Measurements from ENCODE around the gene WDR1.

The WDR1 gene

DNA sequence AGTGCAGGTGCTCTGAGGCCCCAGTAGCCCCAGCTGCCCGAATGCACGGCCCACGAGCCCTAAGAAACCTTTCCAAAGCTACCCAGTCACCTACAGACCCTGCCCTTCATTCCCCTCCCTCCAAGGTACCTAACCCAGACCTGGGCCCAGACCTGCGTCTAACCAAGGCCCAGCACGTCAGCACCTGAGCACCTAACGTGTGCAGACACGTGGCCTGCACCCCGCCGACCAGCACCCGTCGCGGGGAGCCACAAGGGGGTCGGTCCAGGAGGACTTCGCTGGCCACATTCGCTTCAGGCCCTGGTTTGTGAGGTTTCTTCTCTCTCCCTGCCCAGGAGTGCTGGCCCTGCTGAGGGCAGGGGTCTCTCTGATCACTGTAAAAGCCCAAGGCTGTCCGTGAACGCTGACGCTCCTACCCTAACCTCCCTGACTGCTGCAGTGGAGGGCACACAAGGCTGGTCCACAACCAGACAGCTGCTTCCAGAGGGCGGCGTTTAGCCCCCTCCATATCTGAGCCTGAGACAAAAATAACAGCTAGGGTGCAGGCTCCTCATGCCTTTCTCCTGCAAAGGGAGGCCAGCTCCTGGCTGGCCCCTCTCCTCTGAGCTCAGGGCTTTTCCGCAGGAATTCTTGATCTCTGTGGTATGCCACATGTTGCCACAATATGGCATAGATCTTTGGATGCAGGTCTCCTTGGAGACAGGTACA lies 31.8 kb downstream of the WDR1 start:
- DNase-seq (ENCODE audit: low read depth) = no peak

DNA sequence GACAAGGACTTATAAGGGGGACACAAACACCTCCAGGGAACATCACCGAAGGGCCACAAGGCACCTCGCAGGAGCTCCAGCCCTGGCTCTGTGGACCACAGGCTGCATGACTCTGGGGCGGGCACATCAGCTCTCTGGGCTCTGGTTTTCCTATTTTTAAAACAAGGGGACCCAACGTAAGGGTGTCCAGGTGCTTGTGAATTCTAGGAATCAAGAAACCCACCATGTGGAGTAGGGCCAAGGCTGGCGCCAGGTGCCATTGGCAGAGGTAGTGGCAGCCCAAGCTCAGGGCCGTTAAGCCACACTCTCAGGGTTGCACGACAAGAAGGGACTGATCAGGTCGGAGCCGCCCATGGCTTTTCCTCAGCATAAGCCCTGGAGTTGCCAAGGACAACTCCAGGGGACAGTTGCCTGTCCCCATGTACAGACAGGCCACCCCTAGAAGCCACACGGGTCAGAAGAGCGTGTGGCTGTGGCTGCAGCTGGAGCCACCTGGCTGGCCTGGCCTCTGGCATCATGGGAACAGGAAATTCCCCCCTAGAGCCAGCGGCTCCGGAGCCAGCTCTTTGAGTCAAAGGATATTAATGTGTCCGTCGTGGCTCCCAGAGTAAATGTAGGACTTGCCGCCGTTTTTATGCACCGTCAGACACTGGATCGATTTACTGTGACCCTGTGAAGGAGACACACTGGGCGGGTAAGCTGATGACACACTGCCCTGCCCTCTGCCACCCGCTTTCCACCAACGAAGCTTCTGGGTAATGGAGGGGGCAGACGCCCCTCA lies 32.5 kb downstream of the WDR1 start:
- TF ChIP-seq, protein P1, sequence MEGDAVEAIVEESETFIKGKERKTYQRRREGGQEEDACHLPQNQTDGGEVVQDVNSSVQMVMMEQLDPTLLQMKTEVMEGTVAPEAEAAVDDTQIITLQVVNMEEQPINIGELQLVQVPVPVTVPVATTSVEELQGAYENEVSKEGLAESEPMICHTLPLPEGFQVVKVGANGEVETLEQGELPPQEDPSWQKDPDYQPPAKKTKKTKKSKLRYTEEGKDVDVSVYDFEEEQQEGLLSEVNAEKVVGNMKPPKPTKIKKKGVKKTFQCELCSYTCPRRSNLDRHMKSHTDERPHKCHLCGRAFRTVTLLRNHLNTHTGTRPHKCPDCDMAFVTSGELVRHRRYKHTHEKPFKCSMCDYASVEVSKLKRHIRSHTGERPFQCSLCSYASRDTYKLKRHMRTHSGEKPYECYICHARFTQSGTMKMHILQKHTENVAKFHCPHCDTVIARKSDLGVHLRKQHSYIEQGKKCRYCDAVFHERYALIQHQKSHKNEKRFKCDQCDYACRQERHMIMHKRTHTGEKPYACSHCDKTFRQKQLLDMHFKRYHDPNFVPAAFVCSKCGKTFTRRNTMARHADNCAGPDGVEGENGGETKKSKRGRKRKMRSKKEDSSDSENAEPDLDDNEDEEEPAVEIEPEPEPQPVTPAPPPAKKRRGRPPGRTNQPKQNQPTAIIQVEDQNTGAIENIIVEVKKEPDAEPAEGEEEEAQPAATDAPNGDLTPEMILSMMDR (conservative IDR thresholded peaks at IDR 0.05; ENCODE audit: control insufficient read depth, insufficient read depth, low read depth, low read length) = no peak
- no peak for DNase-seq (ENCODE audit: low read depth)
- H3K4me3 ChIP-seq (ENCODE audit: control insufficient read depth, low read depth, low read length) = no peak overlapping the region

More for the DNA sequence above, 31.8 kb downstream of the WDR1 start:
- no peak overlapping the region for H3K4me3 ChIP-seq (ENCODE audit: control insufficient read depth, low read depth, low read length)
- TF ChIP-seq, protein P1 (conservative IDR thresholded peaks at IDR 0.05; ENCODE audit: control insufficient read depth, insufficient read depth, low read depth, low read length) = no peak

DNA sequence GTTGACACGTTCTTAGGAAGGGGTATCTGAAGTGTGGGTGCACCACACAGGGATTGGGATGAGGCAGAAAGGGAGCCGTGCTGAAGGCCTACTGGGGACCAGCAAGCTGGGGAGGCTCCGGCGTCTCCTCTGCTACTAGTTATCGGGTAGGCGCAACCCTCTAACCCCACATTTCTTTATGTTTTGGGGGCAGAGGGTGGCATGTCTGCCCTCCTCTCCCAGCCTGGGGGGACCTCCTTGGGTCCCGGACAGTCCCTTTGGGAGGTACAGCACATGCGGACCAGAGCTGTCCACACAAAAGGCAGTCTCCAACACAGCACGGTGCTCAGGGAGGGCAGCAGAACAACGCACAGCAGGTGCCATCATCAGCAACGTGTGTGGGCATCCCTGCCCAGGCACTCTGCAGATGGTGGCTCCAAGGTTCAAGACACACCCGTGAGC lies 33.2 kb downstream of the WDR1 start:
- DNase-seq (ENCODE audit: low read depth) = no peak
- H3K4me3 ChIP-seq (ENCODE audit: control insufficient read depth, low read depth, low read length) = no peak overlapping the region
- TF ChIP-seq, protein P1 (conservative IDR thresholded peaks at IDR 0.05; ENCODE audit: control insufficient read depth, insufficient read depth, low read depth, low read length) = no peak

GRCh38 chr4:10082459-10083272 lies 33.9 kb downstream of the WDR1 start:
- no peak overlapping the region for H3K4me3 ChIP-seq (ENCODE audit: control insufficient read depth, low read depth, low read length)
- TF ChIP-seq, protein P1 (conservative IDR thresholded peaks at IDR 0.05; ENCODE audit: control insufficient read depth, insufficient read depth, low read depth, low read length) = no peak
- DNase-seq (ENCODE audit: low read depth) = no peak

DNA sequence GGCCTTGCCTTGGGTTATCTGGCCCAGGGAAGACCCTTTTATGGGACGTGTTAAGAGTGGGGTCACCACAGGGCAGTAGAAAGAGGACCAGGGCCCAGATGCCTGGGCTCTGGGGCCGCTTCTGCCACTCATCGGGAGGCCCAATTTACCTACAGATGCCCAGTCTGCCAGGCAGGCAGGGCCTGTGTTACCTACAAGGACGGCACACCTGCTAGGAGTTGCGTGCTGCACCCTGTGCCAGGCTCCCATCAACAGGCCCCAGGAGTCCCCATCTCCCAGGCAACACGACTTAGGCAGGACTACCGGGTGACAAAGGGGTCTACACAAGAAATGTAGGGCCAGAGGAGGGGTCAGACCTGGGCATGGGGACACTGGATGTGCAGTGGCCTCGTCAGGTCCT lies 34.6 kb downstream of the WDR1 start:
- no peak for DNase-seq (ENCODE audit: low read depth)
- TF ChIP-seq, protein P1 (conservative IDR thresholded peaks at IDR 0.05; ENCODE audit: control insufficient read depth, insufficient read depth, low read depth, low read length) = no peak

GRCh38 chr4:10081218-10081606 lies 35.4 kb downstream of the WDR1 start:
- TF ChIP-seq, protein P1 (conservative IDR thresholded peaks at IDR 0.05; ENCODE audit: control insufficient read depth, insufficient read depth, low read depth, low read length) = no peak
- H3K4me3 ChIP-seq (ENCODE audit: control insufficient read depth, low read depth, low read length) = no peak overlapping the region
- no peak for DNase-seq (ENCODE audit: low read depth)

More for the DNA sequence above, 34.6 kb downstream of the WDR1 start:
- H3K4me3 ChIP-seq (ENCODE audit: control insufficient read depth, low read depth, low read length) = no peak overlapping the region
